ENCODE measurements around the gene TPCN2.

DNA sequence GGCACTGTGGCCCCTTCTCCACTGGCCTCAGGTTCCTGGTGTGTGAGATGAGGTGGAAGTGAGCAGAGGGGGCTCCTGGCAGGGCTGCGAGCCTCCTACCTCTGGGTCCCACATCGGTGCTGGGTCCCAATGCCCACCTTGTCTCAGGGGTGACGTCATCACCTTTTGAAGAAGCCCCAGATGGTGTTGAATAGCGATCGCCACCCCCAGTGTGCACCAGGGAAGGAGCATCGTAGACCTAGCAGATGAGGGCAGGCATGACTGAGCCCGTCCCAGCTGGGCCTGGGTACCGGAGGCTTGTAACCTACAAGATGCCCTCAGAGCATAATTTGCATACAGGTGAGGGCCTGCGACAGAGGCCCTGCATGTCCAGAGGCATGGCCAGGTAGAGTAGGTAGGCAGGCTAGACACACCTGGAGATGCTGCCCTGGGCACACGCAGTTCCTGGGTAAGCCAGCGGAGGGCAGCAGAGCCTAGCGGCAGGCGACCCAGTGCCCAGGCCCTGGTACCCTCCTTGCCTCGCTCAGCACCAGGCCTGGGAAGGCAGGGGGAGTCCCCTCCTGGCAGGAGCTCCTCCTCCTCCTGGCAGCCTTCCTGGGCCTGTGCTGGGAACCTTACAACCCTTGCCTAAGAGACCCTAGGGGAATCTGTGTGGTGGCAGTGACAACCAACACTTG lies 52.5 kb downstream of the TPCN2 start:
- TF ChIP-seq, protein P1, sequence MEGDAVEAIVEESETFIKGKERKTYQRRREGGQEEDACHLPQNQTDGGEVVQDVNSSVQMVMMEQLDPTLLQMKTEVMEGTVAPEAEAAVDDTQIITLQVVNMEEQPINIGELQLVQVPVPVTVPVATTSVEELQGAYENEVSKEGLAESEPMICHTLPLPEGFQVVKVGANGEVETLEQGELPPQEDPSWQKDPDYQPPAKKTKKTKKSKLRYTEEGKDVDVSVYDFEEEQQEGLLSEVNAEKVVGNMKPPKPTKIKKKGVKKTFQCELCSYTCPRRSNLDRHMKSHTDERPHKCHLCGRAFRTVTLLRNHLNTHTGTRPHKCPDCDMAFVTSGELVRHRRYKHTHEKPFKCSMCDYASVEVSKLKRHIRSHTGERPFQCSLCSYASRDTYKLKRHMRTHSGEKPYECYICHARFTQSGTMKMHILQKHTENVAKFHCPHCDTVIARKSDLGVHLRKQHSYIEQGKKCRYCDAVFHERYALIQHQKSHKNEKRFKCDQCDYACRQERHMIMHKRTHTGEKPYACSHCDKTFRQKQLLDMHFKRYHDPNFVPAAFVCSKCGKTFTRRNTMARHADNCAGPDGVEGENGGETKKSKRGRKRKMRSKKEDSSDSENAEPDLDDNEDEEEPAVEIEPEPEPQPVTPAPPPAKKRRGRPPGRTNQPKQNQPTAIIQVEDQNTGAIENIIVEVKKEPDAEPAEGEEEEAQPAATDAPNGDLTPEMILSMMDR (conservative IDR thresholded peaks at IDR 0.05; ENCODE audit: low read depth, low read length): peak; percentile 100
- TF ChIP-seq EZH2 (IDR thresholded peaks at IDR 0.05; ENCODE audit: borderline replicate concordance, low read depth, low read length, poor library complexity, severe bottlenecking): no peak

Measured in A673 (cell line).